GM23338 (cell line): ENCODE measurements around the gene GPATCH11. TPM values are rescaled to one million over a fixed set of nuclear protein-coding genes. Genes with fewer than 3 reads are reported as not detected.

Experiments
- ATAC-seq: fragments of 200-7000 bp; cut with Tn5 transposase; 3 replicates; pipeline ENCODE4 v1.9.1; 2020
- DNase-seq: peaks from one replicate; pipeline ENCODE4 v3.0.0-alpha.2; 2015; ENCODE audit warnings: low spot score
- H2AFZ ChIP-seq: fragments of 200-600 bp; sonication (generic); 2 replicates; pipeline ENCODE4 v1.8.0; 2016; ENCODE audit warnings: antibody characterized with exemption, mild to moderate bottlenecking, moderate library complexity
- H3F3A ChIP-seq: fragments of 200-600 bp; sonication (generic); replicated peaks from 2 replicates; pipeline ENCODE4 v1.8.0; 2017; ENCODE audit warnings: antibody characterized with exemption, mixed run types, low read depth
- H3K27ac ChIP-seq: fragments of 200-600 bp; sonication (generic); 2 replicates; pipeline ENCODE4 v1.6.1; 2016; ENCODE audit warnings: low read depth
- H3K27me3 ChIP-seq: fragments of 200-600 bp; sonication (generic); 2 replicates; pipeline ENCODE4 v1.8.0; 2016; ENCODE audit warnings: mild to moderate bottlenecking, mixed run types, moderate library complexity; ENCODE audit not compliant: insufficient read depth
- H3K36me3 ChIP-seq: fragments of 200-600 bp; sonication (generic); 2 replicates; pipeline ENCODE4 v1.8.0; 2016; ENCODE audit warnings: mild to moderate bottlenecking; ENCODE audit not compliant: insufficient read depth
- H3K4me1 ChIP-seq: fragments of 200-600 bp; sonication (generic); 2 replicates; pipeline ENCODE4 v1.8.0; 2016; ENCODE audit warnings: mild to moderate bottlenecking, moderate library complexity; ENCODE audit not compliant: insufficient read depth
- H3K4me2 ChIP-seq: fragments of 200-600 bp; sonication (generic); 2 replicates; pipeline ENCODE4 v1.7.1; 2017; ENCODE audit warnings: mixed run types
- H3K4me3 ChIP-seq: fragments of 200-600 bp; sonication (generic); 2 replicates; pipeline ENCODE4 v1.6.1; 2016; ENCODE audit warnings: mixed run types
- H3K79me2 ChIP-seq: fragments of 200-600 bp; sonication (generic); replicated peaks from 2 replicates; pipeline ENCODE4 v1.8.0; 2017; ENCODE audit warnings: mild to moderate bottlenecking; ENCODE audit not compliant: insufficient read depth
- H3K9me2 ChIP-seq: fragments of 200-600 bp; sonication (generic); 2 replicates; pipeline ENCODE4 v1.8.0; 2017; ENCODE audit not compliant: insufficient read depth
- H4K20me1 ChIP-seq: fragments of 200-600 bp; sonication (generic); replicated peaks from 2 replicates; pipeline ENCODE4 v1.8.0; 2017; ENCODE audit warnings: mild to moderate bottlenecking; ENCODE audit not compliant: insufficient read depth
- H3K27ac Mint-ChIP-seq: 2 replicates; pipeline ENCODE4 v1.8.0; 2020; ENCODE audit warnings: inconsistent platforms, mild to moderate bottlenecking, moderate library complexity, mixed read lengths
- H3K27me3 Mint-ChIP-seq: 3 replicates; pipeline ENCODE4 v1.8.0; 2022; ENCODE audit warnings: low read depth, mild to moderate bottlenecking, moderate library complexity, mixed read lengths, inconsistent platforms; ENCODE audit not compliant: insufficient read depth, poor library complexity
- H3K36me3 Mint-ChIP-seq: 3 replicates; pipeline ENCODE4 v1.8.0; 2021; ENCODE audit warnings: low read depth, mild to moderate bottlenecking, inconsistent platforms, moderate library complexity, mixed read lengths
- H3K4me1 Mint-ChIP-seq: 3 replicates; pipeline ENCODE4 v1.8.0; 2020; ENCODE audit warnings: mild to moderate bottlenecking, inconsistent platforms, mixed read lengths
- H3K4me3 Mint-ChIP-seq: 3 replicates; pipeline ENCODE4 v1.8.0; 2021; ENCODE audit warnings: moderate library complexity, mild to moderate bottlenecking, inconsistent platforms, mixed read lengths
- H3K9me3 Mint-ChIP-seq: 3 replicates; pipeline ENCODE4 v1.8.0; 2020; ENCODE audit warnings: moderate library complexity, mild to moderate bottlenecking, inconsistent platforms, mixed read lengths
- EZH2 ChIP-seq: fragments of 200-600 bp; sonication (generic); IDR thresholded peaks from one replicate; pipeline ENCODE4 v1.8.0; 2017; ENCODE audit warnings: antibody characterized with exemption, mild to moderate bottlenecking, low read depth; ENCODE audit not compliant: unreplicated experiment
- JUNB ChIP-seq: IDR thresholded peaks from one replicate; pipeline ENCODE4 v1.6.1; 2016; ENCODE audit warnings: antibody characterized with exemption; ENCODE audit not compliant: unreplicated experiment
- NANOG ChIP-seq: IDR thresholded peaks from 2 replicates; pipeline ENCODE4 v1.6.1; 2016; ENCODE audit warnings: antibody characterized with exemption, borderline replicate concordance
- POLR2AphosphoS5 ChIP-seq: IDR thresholded peaks from 2 replicates; pipeline ENCODE4 v1.6.1; 2016; ENCODE audit warnings: antibody characterized with exemption, low read depth
- STAT1 ChIP-seq: IDR thresholded peaks from one replicate; pipeline ENCODE4 v1.6.1; 2016; ENCODE audit warnings: antibody characterized with exemption; ENCODE audit not compliant: unreplicated experiment
- polyA plus RNA-seq: library from polyadenylated mRNA; unstranded; fragments of >200 nt; fragmentation: Nextera tagmentation; extraction: Ambion mirVana; gene quantifications from 2 replicates; pipeline ENCODE4 v1.2.1, GENCODE V29; 2016
- total RNA-seq: library from RNA; depleted of rRNA; stranded (reverse); fragments of >200 nt; shearing (Covaris generic); gene quantifications from 2 replicates; pipeline ENCODE4 v1.2.3, GENCODE V29; 2014
- TF ChIP-seq, protein P1 (sequence below): IDR thresholded peaks from one replicate; pipeline ENCODE4 v1.6.1; 2018; ENCODE audit warnings: antibody characterized with exemption; ENCODE audit not compliant: unreplicated experiment
- TF ChIP-seq, protein P2 (sequence below): fragments of 250-450 bp; sonication (Bioruptor Pico); IDR thresholded peaks from 2 replicates; pipeline ENCODE4 v1.5.0; 2020; ENCODE audit warnings: mild to moderate bottlenecking, moderate library complexity
- TF ChIP-seq, protein P3 (sequence below), 2 experiments: fragments of 200-600 bp in 1 of 2; sonication (generic) in 1 of 2; conservative IDR thresholded peaks; 2 replicates each; pipeline versions ENCODE4 v1.5.1 to v1.6.1; 2016 to 2017; ENCODE audit warnings: antibody characterized with exemption in 2 of 2, low read depth in 2 of 2, mild to moderate bottlenecking in 2 of 2, moderate library complexity in 1 of 2
- TF ChIP-seq, protein P4 (sequence below): IDR thresholded peaks from 2 replicates; pipeline ENCODE4 v1.6.1; 2016; ENCODE audit warnings: antibody characterized with exemption

The GPATCH11 gene
- total and polyA plus RNA-seq, 2 experiments from 2014 or later: 3.5 to 8.0 TPM

DNA sequence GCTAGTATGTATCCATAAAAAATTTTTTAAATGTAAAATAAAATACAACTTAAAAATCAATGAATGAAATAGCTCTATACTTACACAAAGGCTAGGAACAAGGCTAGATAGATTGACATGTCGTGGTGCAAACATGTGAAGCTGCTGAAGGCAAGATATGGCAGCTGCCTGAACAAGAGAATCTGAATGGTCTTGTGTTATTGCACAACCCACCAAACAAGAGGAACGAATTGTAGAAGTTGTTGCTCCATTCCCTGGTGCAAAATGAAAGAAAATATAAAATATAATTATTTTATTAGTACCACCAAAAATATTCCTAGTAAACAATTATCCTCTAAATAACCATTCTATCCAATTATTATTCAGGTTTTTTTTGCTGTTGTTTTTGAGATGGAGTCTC is 46.5 kb upstream of the GPATCH11 start (continued):
- TF ChIP-seq, protein P1, sequence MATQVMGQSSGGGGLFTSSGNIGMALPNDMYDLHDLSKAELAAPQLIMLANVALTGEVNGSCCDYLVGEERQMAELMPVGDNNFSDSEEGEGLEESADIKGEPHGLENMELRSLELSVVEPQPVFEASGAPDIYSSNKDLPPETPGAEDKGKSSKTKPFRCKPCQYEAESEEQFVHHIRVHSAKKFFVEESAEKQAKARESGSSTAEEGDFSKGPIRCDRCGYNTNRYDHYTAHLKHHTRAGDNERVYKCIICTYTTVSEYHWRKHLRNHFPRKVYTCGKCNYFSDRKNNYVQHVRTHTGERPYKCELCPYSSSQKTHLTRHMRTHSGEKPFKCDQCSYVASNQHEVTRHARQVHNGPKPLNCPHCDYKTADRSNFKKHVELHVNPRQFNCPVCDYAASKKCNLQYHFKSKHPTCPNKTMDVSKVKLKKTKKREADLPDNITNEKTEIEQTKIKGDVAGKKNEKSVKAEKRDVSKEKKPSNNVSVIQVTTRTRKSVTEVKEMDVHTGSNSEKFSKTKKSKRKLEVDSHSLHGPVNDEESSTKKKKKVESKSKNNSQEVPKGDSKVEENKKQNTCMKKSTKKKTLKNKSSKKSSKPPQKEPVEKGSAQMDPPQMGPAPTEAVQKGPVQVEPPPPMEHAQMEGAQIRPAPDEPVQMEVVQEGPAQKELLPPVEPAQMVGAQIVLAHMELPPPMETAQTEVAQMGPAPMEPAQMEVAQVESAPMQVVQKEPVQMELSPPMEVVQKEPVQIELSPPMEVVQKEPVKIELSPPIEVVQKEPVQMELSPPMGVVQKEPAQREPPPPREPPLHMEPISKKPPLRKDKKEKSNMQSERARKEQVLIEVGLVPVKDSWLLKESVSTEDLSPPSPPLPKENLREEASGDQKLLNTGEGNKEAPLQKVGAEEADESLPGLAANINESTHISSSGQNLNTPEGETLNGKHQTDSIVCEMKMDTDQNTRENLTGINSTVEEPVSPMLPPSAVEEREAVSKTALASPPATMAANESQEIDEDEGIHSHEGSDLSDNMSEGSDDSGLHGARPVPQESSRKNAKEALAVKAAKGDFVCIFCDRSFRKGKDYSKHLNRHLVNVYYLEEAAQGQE: no peak
- TF ChIP-seq STAT1: no peak

DNA sequence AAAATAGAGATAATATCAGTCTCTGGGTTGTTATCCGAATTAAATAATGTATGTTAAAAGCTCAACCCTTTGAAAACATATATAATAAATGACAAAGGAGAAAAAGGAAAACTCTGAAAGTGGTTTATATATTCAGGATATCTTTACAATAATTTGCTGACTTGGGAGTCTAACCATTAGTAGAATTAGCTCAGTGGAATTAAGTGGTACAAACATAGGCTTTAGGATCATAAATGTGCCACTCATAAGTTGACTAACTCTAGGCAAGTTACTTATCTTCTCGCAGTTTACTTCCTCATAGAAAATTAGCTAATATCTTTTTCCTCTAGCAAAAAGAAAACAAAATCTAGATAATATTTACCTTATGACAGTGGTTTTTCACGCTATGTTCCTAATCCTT is 44.7 kb upstream of the GPATCH11 start:
- Histone ChIP-seq H3K79me2 (no peaks in the 10 kb centered on the region), H3K4me3 (no peak overlapping the region), H3F3A (no peaks in the 10 kb centered on the region), H3K27ac (no peak overlapping the region), H3K9me2 (no peaks in the 10 kb centered on the region), H3K27me3 (no peaks in the 10 kb centered on the region), H3K4me1 (no peaks in the 10 kb centered on the region), H3K4me2 (no peak overlapping the region), H4K20me1 (no peaks in the 10 kb centered on the region), H3K36me3 (no peaks in the 10 kb centered on the region), H2AFZ (no peak overlapping the region)
- no peak for DNase-seq
- ATAC-seq: no peak
- Mint-ChIP-seq H3K9me3 (no peaks in the 10 kb centered on the region), H3K36me3 (peaks cover 3% of the 10 kb centered on the region; the same call in 2 of the 3 replicates), H3K4me3 (no peak overlapping the region), H3K27me3 (no peaks in the 10 kb centered on the region), H3K27ac (no peak overlapping the region), H3K4me1 (no peaks in the 10 kb centered on the region)
- TF ChIP-seq, protein P1: no peak
- TF ChIP-seq NANOG (no peak), POLR2AphosphoS5 (no peak), JUNB (no peak), STAT1 (no peak), EZH2 (no peak)
- TF ChIP-seq, protein P2, sequence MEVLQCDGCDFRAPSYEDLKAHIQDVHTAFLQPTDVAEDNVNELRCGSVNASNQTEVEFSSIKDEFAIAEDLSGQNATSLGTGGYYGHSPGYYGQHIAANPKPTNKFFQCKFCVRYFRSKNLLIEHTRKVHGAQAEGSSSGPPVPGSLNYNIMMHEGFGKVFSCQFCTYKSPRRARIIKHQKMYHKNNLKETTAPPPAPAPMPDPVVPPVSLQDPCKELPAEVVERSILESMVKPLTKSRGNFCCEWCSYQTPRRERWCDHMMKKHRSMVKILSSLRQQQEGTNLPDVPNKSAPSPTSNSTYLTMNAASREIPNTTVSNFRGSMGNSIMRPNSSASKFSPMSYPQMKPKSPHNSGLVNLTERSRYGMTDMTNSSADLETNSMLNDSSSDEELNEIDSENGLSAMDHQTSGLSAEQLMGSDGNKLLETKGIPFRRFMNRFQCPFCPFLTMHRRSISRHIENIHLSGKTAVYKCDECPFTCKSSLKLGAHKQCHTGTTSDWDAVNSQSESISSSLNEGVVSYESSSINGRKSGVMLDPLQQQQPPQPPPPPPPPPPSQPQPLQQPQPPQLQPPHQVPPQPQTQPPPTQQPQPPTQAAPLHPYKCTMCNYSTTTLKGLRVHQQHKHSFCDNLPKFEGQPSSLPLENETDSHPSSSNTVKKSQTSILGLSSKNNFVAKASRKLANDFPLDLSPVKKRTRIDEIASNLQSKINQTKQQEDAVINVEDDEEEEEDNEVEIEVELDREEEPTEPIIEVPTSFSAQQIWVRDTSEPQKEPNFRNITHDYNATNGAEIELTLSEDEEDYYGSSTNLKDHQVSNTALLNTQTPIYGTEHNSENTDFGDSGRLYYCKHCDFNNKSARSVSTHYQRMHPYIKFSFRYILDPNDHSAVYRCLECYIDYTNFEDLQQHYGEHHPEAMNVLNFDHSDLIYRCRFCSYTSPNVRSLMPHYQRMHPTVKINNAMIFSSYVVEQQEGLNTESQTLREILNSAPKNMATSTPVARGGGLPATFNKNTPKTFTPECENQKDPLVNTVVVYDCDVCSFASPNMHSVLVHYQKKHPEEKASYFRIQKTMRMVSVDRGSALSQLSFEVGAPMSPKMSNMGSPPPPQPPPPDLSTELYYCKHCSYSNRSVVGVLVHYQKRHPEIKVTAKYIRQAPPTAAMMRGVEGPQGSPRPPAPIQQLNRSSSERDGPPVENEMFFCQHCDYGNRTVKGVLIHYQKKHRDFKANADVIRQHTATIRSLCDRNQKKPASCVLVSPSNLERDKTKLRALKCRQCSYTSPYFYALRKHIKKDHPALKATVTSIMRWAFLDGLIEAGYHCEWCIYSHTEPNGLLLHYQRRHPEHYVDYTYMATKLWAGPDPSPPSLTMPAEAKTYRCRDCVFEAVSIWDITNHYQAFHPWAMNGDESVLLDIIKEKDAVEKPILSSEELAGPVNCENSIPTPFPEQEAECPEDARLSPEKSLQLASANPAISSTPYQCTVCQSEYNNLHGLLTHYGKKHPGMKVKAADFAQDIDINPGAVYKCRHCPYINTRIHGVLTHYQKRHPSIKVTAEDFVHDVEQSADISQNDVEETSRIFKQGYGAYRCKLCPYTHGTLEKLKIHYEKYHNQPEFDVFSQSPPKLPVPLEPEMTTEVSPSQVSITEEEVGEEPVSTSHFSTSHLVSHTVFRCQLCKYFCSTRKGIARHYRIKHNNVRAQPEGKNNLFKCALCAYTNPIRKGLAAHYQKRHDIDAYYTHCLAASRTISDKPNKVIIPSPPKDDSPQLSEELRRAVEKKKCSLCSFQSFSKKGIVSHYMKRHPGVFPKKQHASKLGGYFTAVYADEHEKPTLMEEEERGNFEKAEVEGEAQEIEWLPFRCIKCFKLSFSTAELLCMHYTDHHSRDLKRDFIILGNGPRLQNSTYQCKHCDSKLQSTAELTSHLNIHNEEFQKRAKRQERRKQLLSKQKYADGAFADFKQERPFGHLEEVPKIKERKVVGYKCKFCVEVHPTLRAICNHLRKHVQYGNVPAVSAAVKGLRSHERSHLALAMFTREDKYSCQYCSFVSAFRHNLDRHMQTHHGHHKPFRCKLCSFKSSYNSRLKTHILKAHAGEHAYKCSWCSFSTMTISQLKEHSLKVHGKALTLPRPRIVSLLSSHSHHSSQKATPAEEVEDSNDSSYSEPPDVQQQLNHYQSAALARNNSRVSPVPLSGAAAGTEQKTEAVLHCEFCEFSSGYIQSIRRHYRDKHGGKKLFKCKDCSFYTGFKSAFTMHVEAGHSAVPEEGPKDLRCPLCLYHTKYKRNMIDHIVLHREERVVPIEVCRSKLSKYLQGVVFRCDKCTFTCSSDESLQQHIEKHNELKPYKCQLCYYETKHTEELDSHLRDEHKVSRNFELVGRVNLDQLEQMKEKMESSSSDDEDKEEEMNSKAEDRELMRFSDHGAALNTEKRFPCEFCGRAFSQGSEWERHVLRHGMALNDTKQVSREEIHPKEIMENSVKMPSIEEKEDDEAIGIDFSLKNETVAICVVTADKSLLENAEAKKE (CRISPR knock-in tag): no peak
- TF ChIP-seq, protein P3, sequence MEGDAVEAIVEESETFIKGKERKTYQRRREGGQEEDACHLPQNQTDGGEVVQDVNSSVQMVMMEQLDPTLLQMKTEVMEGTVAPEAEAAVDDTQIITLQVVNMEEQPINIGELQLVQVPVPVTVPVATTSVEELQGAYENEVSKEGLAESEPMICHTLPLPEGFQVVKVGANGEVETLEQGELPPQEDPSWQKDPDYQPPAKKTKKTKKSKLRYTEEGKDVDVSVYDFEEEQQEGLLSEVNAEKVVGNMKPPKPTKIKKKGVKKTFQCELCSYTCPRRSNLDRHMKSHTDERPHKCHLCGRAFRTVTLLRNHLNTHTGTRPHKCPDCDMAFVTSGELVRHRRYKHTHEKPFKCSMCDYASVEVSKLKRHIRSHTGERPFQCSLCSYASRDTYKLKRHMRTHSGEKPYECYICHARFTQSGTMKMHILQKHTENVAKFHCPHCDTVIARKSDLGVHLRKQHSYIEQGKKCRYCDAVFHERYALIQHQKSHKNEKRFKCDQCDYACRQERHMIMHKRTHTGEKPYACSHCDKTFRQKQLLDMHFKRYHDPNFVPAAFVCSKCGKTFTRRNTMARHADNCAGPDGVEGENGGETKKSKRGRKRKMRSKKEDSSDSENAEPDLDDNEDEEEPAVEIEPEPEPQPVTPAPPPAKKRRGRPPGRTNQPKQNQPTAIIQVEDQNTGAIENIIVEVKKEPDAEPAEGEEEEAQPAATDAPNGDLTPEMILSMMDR (conservative IDR thresholded peaks at IDR 0.05; ENCODE audit: low read depth in 2 of 2): no peak
- TF ChIP-seq, protein P4, sequence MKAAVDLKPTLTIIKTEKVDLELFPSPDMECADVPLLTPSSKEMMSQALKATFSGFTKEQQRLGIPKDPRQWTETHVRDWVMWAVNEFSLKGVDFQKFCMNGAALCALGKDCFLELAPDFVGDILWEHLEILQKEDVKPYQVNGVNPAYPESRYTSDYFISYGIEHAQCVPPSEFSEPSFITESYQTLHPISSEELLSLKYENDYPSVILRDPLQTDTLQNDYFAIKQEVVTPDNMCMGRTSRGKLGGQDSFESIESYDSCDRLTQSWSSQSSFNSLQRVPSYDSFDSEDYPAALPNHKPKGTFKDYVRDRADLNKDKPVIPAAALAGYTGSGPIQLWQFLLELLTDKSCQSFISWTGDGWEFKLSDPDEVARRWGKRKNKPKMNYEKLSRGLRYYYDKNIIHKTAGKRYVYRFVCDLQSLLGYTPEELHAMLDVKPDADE: no peak
